ENCODE results near the gene SLC2A13.
"Not testable (repeated sequence)": the region's sequence is repeated elsewhere in the genome, so short reads cannot be mapped to it uniquely, and the experiment has no call there.

Gene SLC2A13

GRCh38 chr12:39785814-39786213 lies 320.1 kb downstream of the SLC2A13 start:
- H4K8ac ChIP-seq (ENCODE audit: low read depth, low read length); H3K4ac ChIP-seq (ENCODE audit: low read depth, low read length); H3K4me3 ChIP-seq (ENCODE audit: low read depth, low read length); H2AK5ac ChIP-seq (ENCODE audit: low read length); H3K4me2 ChIP-seq (ENCODE audit: low read length); H2AFZ ChIP-seq (ENCODE audit: insufficient read depth, low read length, poor library complexity); H2BK120ac ChIP-seq (ENCODE audit: insufficient read depth, low read length, poor library complexity); H3K4me1 ChIP-seq (ENCODE audit: control insufficient read depth in 1 of 2, insufficient read depth in 2 of 2, low read length in 2 of 2); DNase-seq; H3K36me3 ChIP-seq (ENCODE audit: control insufficient read depth in 1 of 2, insufficient read depth in 2 of 2, low read length in 2 of 2); H3K9me3 ChIP-seq (ENCODE audit: insufficient read depth, low read depth, low read length); H3K79me1 ChIP-seq (ENCODE audit: low read length); H3K23ac ChIP-seq (ENCODE audit: low read length); H3K18ac ChIP-seq (ENCODE audit: low read length); H2BK12ac ChIP-seq (ENCODE audit: low read length); H4K12ac ChIP-seq (ENCODE audit: low read depth, low read length); H3K14ac ChIP-seq (ENCODE audit: low read length); H3K27me3 ChIP-seq (ENCODE audit: insufficient read depth, low read length); H3K79me2 ChIP-seq (ENCODE audit: control insufficient read depth, insufficient read depth, low read length, poor library complexity); H4K91ac ChIP-seq (ENCODE audit: low read depth, low read length); H3K27ac ChIP-seq (ENCODE audit: low read depth, low read length); H2BK5ac ChIP-seq (ENCODE audit: low read depth, low read length, poor library complexity); H3K9ac ChIP-seq (ENCODE audit: low read length): not testable (repeated sequence)
- no CpG with 5 or more reads among the region's 2 CpGs for WGBS (ENCODE audit: extremely low coverage, insufficient coverage, insufficient read length)

- H3K4me3 ChIP-seq (ENCODE audit: low read depth, low read length): no peak overlapping the region
- H3K14ac ChIP-seq (ENCODE audit: low read length): no peak overlapping the region
- H3K27ac ChIP-seq (ENCODE audit: low read depth, low read length): no peak overlapping the region
- H2BK12ac ChIP-seq (ENCODE audit: low read length): no peak overlapping the region
- no peak for DNase-seq
- H3K79me1 ChIP-seq (ENCODE audit: low read length): no peaks in the 10 kb centered on the region
- H2AK5ac ChIP-seq (ENCODE audit: low read length): no peak overlapping the region
- H3K23ac ChIP-seq (ENCODE audit: low read length): no peak overlapping the region
- whole genome bisulfite sequencing (ENCODE audit: extremely low coverage, insufficient coverage, insufficient read length): no CpG with 5 or more reads among the region's 7 CpGs
- H2BK5ac ChIP-seq (ENCODE audit: low read depth, low read length, poor library complexity): no peak overlapping the region
- H3K4me1 ChIP-seq (ENCODE audit: control insufficient read depth in 1 of 2, insufficient read depth in 2 of 2, low read length in 2 of 2): no peaks in the 10 kb centered on the region
- no peak overlapping the region for H3K9ac ChIP-seq (ENCODE audit: low read length)
- H3K4me2 ChIP-seq (ENCODE audit: low read length): no peak overlapping the region
- H2AFZ ChIP-seq (ENCODE audit: insufficient read depth, low read length, poor library complexity): no peak overlapping the region
- H2BK120ac ChIP-seq (ENCODE audit: insufficient read depth, low read length, poor library complexity): no peak overlapping the region
- no peak overlapping the region for H4K12ac ChIP-seq (ENCODE audit: low read depth, low read length)
- no peak overlapping the region for H3K18ac ChIP-seq (ENCODE audit: low read length)
- H4K91ac ChIP-seq (ENCODE audit: low read depth, low read length): no peak overlapping the region
- H3K4ac ChIP-seq (ENCODE audit: low read depth, low read length): no peak overlapping the region
- no peak overlapping the region for H4K8ac ChIP-seq (ENCODE audit: low read depth, low read length)
- H3K36me3 ChIP-seq (ENCODE audit: control insufficient read depth in 1 of 2, insufficient read depth in 2 of 2, low read length in 2 of 2): no peaks in the 10 kb centered on the region
- H3K79me2 ChIP-seq (ENCODE audit: control insufficient read depth, insufficient read depth, low read length, poor library complexity): no peaks in the 10 kb centered on the region
- no peaks in the 10 kb centered on the region for H3K9me3 ChIP-seq (ENCODE audit: insufficient read depth, low read depth, low read length)
- no peaks in the 10 kb centered on the region for H3K27me3 ChIP-seq (ENCODE audit: insufficient read depth, low read length)
Measured at GRCh38 chr12:39782026-39782545, 323.8 kb downstream of the SLC2A13 start.

- Histone ChIP-seq H2BK12ac (ENCODE audit: low read length) (no peak overlapping the region), H3K4me2 (ENCODE audit: low read length) (no peak overlapping the region), H3K79me1 (ENCODE audit: low read length) (no peaks in the 10 kb centered on the region), H4K12ac (ENCODE audit: low read depth, low read length) (no peak overlapping the region), H4K8ac (ENCODE audit: low read depth, low read length) (no peak overlapping the region), H2BK120ac (ENCODE audit: insufficient read depth, low read length, poor library complexity) (no peak overlapping the region), H3K27me3 (ENCODE audit: insufficient read depth, low read length) (no peaks in the 10 kb centered on the region), H2AK5ac (ENCODE audit: low read length) (no peak overlapping the region), H3K79me2 (ENCODE audit: control insufficient read depth, insufficient read depth, low read length, poor library complexity) (no peaks in the 10 kb centered on the region), H3K4ac (ENCODE audit: low read depth, low read length) (no peak overlapping the region), H3K9ac (ENCODE audit: low read length) (no peak overlapping the region), H2BK5ac (ENCODE audit: low read depth, low read length, poor library complexity) (no peak overlapping the region), H3K4me1 (ENCODE audit: control insufficient read depth in 1 of 2, insufficient read depth in 2 of 2, low read length in 2 of 2) (no peaks in the 10 kb centered on the region), H3K36me3 (ENCODE audit: control insufficient read depth in 1 of 2, insufficient read depth in 2 of 2, low read length in 2 of 2) (no peaks in the 10 kb centered on the region), H3K9me3 (ENCODE audit: insufficient read depth, low read depth, low read length) (no peaks in the 10 kb centered on the region), H3K4me3 (ENCODE audit: low read depth, low read length) (no peak overlapping the region), H3K14ac (ENCODE audit: low read length) (no peak overlapping the region), H4K91ac (ENCODE audit: low read depth, low read length) (no peak overlapping the region), H3K18ac (ENCODE audit: low read length) (no peak overlapping the region), H3K23ac (ENCODE audit: low read length) (no peak overlapping the region), H2AFZ (ENCODE audit: insufficient read depth, low read length, poor library complexity) (no peak overlapping the region), H3K27ac (ENCODE audit: low read depth, low read length) (no peak overlapping the region)
- no peak for DNase-seq
- no CpG with 5 or more reads among the region's 4 CpGs for WGBS (ENCODE audit: extremely low coverage, insufficient coverage, insufficient read length)
Measured at GRCh38 chr12:39780913-39781446, 324.9 kb downstream of the SLC2A13 start.

- Histone ChIP-seq H3K79me1 (ENCODE audit: low read length) (no peaks in the 10 kb centered on the region), H2AK5ac (ENCODE audit: low read length) (no peak overlapping the region), H2BK12ac (ENCODE audit: low read length) (no peak overlapping the region), H3K4me3 (ENCODE audit: low read depth, low read length) (no peak overlapping the region), H3K4me1 (ENCODE audit: control insufficient read depth in 1 of 2, insufficient read depth in 2 of 2, low read length in 2 of 2) (no peaks in the 10 kb centered on the region), H4K91ac (ENCODE audit: low read depth, low read length) (no peak overlapping the region), H3K9ac (ENCODE audit: low read length) (no peak overlapping the region), H3K27me3 (ENCODE audit: insufficient read depth, low read length) (no peaks in the 10 kb centered on the region), H2BK120ac (ENCODE audit: insufficient read depth, low read length, poor library complexity) (no peak overlapping the region), H4K12ac (ENCODE audit: low read depth, low read length) (no peak overlapping the region), H3K4me2 (ENCODE audit: low read length) (no peak overlapping the region), H3K23ac (ENCODE audit: low read length) (no peak overlapping the region), H3K27ac (ENCODE audit: low read depth, low read length) (no peak overlapping the region), H3K79me2 (ENCODE audit: control insufficient read depth, insufficient read depth, low read length, poor library complexity) (no peaks in the 10 kb centered on the region), H3K36me3 (ENCODE audit: control insufficient read depth in 1 of 2, insufficient read depth in 2 of 2, low read length in 2 of 2) (no peaks in the 10 kb centered on the region), H3K18ac (ENCODE audit: low read length) (no peak overlapping the region), H4K8ac (ENCODE audit: low read depth, low read length) (no peak overlapping the region), H2BK5ac (ENCODE audit: low read depth, low read length, poor library complexity) (no peak overlapping the region), H3K4ac (ENCODE audit: low read depth, low read length) (no peak overlapping the region), H2AFZ (ENCODE audit: insufficient read depth, low read length, poor library complexity) (no peak overlapping the region), H3K9me3 (ENCODE audit: insufficient read depth, low read depth, low read length) (no peaks in the 10 kb centered on the region), H3K14ac (ENCODE audit: low read length) (no peak overlapping the region)
- WGBS (ENCODE audit: extremely low coverage, insufficient coverage, insufficient read length): no CpG with 5 or more reads among the region's 2 CpGs
- DNase-seq: no peak
Measured at GRCh38 chr12:39780411-39780912, 325.4 kb downstream of the SLC2A13 start.
